Measurements from ENCODE around the gene PCP4L1.
A peak's percentile ranks its signal among the peaks of the same experiment; 100 is the strongest.
"Not testable (repeated sequence)": the region's sequence is repeated elsewhere in the genome, so short reads cannot be mapped to it uniquely, and the experiment has no call there.

The PCP4L1 gene

GRCh38 chr1:161229896-161230295 is 28.6 kb upstream of the PCP4L1 start:
- no peak for DNase-seq

GRCh38 chr1:161230762-161231161 is 27.8 kb upstream of the PCP4L1 start:
- no peak for DNase-seq

- DNase-seq, result no peak
Observed at GRCh38 chr1:161233102-161233501, 25.4 kb upstream of the PCP4L1 start.

- no peak for DNase-seq
Observed at GRCh38 chr1:161235957-161236775, 22.4 kb upstream of the PCP4L1 start.

GRCh38 chr1:161238039-161238473 is 20.5 kb upstream of the PCP4L1 start, which contains the start of gene NR1I3:
Gene NR1I3 (minus strand): TSS chr1:161238203. CDS start chr1:161236565, 1,638 bp downstream.
- DNase-seq, result no peak

- DNase-seq, result no peak
Observed at GRCh38 chr1:161241682-161242081, 16.9 kb upstream of the PCP4L1 start.

- no peak for DNase-seq
Observed at GRCh38 chr1:161242313-161242712, 16.2 kb upstream of the PCP4L1 start.

- no peak for DNase-seq
Observed at GRCh38 chr1:161244888-161245287, 13.7 kb upstream of the PCP4L1 start.

GRCh38 chr1:161250100-161250499 is 8.4 kb upstream of the PCP4L1 start:
- not testable (repeated sequence) for DNase-seq

GRCh38 chr1:161250829-161251228 is 7.7 kb upstream of the PCP4L1 start:
- no peak for DNase-seq

GRCh38 chr1:161251579-161251978 is 7.0 kb upstream of the PCP4L1 start:
- no peak for DNase-seq

- DNase-seq, result not testable (repeated sequence)
Observed at GRCh38 chr1:161255302-161255701, 3.2 kb upstream of the PCP4L1 start.

GRCh38 chr1:161255955-161256520 is 2.5 kb upstream of the PCP4L1 start:
- DNase-seq, result not testable (repeated sequence)

GRCh38 chr1:161257109-161257508 is 1.4 kb upstream of the PCP4L1 start:
- DNase-seq, result not testable (repeated sequence)

- DNase-seq, result no peak
Observed at GRCh38 chr1:161259345-161259702, 779 bp downstream of the PCP4L1 start.

- no peak for DNase-seq
Observed at GRCh38 chr1:161259765-161260164, 1.2 kb downstream of the PCP4L1 start.

GRCh38 chr1:161260376-161261260 is 2.1 kb downstream of the PCP4L1 start:
- peak; percentile 49 for DNase-seq

- DNase-seq, result peak; percentile 35
Observed at GRCh38 chr1:161261261-161262235, 3.0 kb downstream of the PCP4L1 start.

- DNase-seq, result no peak
Observed at GRCh38 chr1:161265305-161265704, 6.8 kb downstream of the PCP4L1 start.

- DNase-seq, result no peak
Observed at GRCh38 chr1:161266202-161266601, 7.7 kb downstream of the PCP4L1 start.

GRCh38 chr1:161266836-161267235 is 8.3 kb downstream of the PCP4L1 start:
- DNase-seq, result no peak

GRCh38 chr1:161267321-161267720 is 8.8 kb downstream of the PCP4L1 start:
- DNase-seq, result no peak

Measured in RPMI8226 (cell line).